A549 treated with AZD2906 at 1 μM for 4 hours (cell line): ENCODE data around the gene ACRBP. TPM values are rescaled to one million over a fixed set of nuclear protein-coding genes. Genes with fewer than 3 reads are reported as not detected.

ENCODE experiments used
- total RNA-seq: library from RNA; stranded (reverse); fragments of 200-300 nt; extraction: Qiagen RNA extraction; gene quantifications from 5 replicates; pipeline ENCODE4 v1.2.3, GENCODE V29; 2022

Gene ACRBP
- total RNA-seq: 0.13 to 0.28 TPM (median 0.17 TPM) in 3 of 5 replicates, not detected in the others

DNA sequence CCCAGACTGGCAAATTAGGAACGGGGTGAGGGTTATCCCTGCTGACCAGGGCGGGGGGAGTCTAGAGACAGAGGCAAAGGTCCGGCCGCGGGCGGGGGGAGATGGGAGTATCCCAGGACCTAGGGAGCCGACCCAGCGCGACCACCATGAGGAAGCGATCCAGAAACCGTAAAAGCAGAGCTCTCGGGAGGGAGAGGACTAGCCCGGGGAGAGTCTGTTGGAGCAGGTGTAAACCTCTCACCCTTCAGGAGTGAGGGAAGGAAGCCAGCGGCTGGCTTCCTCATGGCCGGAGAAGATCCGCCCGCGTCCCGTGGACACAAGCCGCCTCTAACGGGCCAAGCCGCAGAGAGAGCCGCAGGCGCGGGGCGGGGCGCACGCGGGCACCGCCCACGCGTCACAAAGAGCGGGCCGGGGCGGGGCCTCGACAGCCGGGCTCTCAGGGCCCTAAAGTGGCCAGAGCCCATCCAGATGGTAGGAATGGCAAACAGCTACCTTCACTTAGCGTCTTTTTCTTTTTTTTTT lies at the start of gene ACRBP:
TSS of gene ACRBP (minus strand) at position 350 of the 522 bp plus-strand sequence. CDS start at position 284, 66 bp downstream.

GRCh38 chr12:6688999-6689882 lies 42.0 kb upstream of the ACRBP start, which contains the start of gene ZNF384:
Gene ZNF384 (minus strand): TSS chr12:6689375. CDS start chr12:6679520, 9,855 bp downstream.

GRCh38 chr12:6662906-6663742 lies 15.9 kb upstream of the ACRBP start, which contains the start of gene ING4:
Gene ING4 (minus strand): TSS chr12:6663119. CDS start chr12:6663101, 18 bp downstream.

DNA sequence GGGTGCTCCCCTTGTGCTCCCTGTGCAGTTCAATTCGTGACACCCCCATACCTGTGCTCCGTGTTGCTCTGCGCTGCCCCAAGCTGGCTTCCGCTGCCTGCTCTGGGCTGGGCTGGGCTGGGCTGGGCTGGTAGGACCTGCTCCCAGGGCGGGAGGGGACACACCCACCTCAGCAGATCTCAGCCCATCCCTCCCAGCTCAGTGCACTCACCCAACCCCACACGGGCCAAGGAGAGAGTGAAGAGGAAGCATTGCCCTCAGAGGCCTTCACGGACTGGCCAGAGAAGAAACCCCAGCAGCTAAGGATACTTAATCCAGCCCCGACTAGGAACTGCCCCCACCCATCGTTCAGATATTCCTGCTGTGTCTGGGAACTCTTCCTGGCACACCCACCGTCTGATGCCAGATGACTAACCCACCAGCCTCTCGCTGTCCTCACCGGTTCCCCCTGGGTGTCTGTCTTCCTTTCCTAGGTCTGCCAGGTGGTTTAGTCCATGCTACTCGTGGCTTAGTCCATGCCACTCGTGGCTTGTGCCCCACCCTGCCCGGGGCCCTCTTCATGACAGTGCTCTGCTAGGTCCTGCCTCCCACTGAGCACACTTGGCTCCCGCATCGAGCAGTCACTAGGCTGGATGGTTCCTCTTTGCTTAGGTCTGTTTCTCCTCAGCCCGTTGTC lies 11.2 kb downstream of the ACRBP start, which contains the start of gene LPAR5:
TSS of gene LPAR5 (minus strand) at position 104 of the 676 bp plus-strand sequence. CDS start 14,711 bp downstream, outside the sequence.

Other genes starting within 250 kb of the ACRBP start
- gene CD27, start 202.5 kb downstream of the ACRBP start, total RNA-seq: not detected in 5 replicates
- 3.0 to 3.9 TPM (median 3.5 TPM) in 5 replicates for gene TAPBPL, start 195.4 kb downstream of the ACRBP start, total RNA-seq
- gene VAMP1, start 176.8 kb downstream of the ACRBP start, total RNA-seq: 8.9 to 13.2 TPM (median 10.2 TPM) in 5 replicates
- 268 to 320 TPM (median 299 TPM) in 5 replicates for gene MRPL51, start 154.2 kb downstream of the ACRBP start, total RNA-seq
- 51.0 to 69.8 TPM (median 57.7 TPM) in 5 replicates for gene NCAPD2, start 153.3 kb downstream of the ACRBP start, total RNA-seq
- 6,774 to 9,343 TPM (median 8,942 TPM) in 5 replicates for gene GAPDH, start 112.9 kb downstream of the ACRBP start, total RNA-seq
- 1.5 to 2.3 TPM (median 1.6 TPM) in 5 replicates for gene IFFO1, start 91.4 kb downstream of the ACRBP start, total RNA-seq
- gene NOP2, start 79.1 kb downstream of the ACRBP start, total RNA-seq: 86.7 to 99.6 TPM (median 96.7 TPM) in 5 replicates
- gene CHD4, start 40.1 kb downstream of the ACRBP start, total RNA-seq: 52.7 to 76.9 TPM (median 54.3 TPM) in 5 replicates
- gene LPAR5, start 11.5 kb downstream of the ACRBP start, total RNA-seq: 0.53 to 0.92 TPM (median 0.65 TPM) in 5 replicates
- 12.0 to 17.7 TPM (median 14.7 TPM) in 5 replicates for gene ING4, start 15.7 kb upstream of the ACRBP start, total RNA-seq
- gene ZNF384, start 41.9 kb upstream of the ACRBP start, total RNA-seq: 50.4 to 60.8 TPM (median 56.9 TPM) in 5 replicates
- gene PIANP, start 53.4 kb upstream of the ACRBP start, total RNA-seq: 0.75 to 1.00 TPM (median 0.92 TPM) in 5 replicates
- 50.2 to 55.9 TPM (median 55.2 TPM) in 5 replicates for gene COPS7A, start 76.6 kb upstream of the ACRBP start, total RNA-seq
- 268 to 304 TPM (median 292 TPM) in 5 replicates for gene MLF2, start 105.7 kb upstream of the ACRBP start, total RNA-seq
- 589 to 916 TPM (median 868 TPM) in 5 replicates for gene PTMS, start 118.9 kb upstream of the ACRBP start, total RNA-seq
- 0.83 to 1.6 TPM (median 1.4 TPM) in 5 replicates for gene LAG3, start 125.1 kb upstream of the ACRBP start, total RNA-seq
- 0.01 to 0.06 TPM in 2 of 5 replicates, not detected in the others for gene CD4, start 142.1 kb upstream of the ACRBP start, total RNA-seq
- 0.26 to 0.41 TPM (median 0.33 TPM) in 5 replicates for gene GPR162, start 174.4 kb upstream of the ACRBP start, total RNA-seq
- 22.2 to 28.3 TPM (median 26.4 TPM) in 5 replicates for gene P3H3, start 181.0 kb upstream of the ACRBP start, total RNA-seq
- 0.92 to 2.1 TPM (median 1.4 TPM) in 5 replicates for gene GNB3, start 193.5 kb upstream of the ACRBP start, total RNA-seq
- gene CDCA3, start 203.9 kb upstream of the ACRBP start, total RNA-seq: 72.8 to 80.0 TPM (median 76.6 TPM) in 5 replicates
- 71.9 to 93.6 TPM (median 77.7 TPM) in 5 replicates for gene USP5, start 204.7 kb upstream of the ACRBP start, total RNA-seq
- 1,494 to 1,665 TPM (median 1,624 TPM) in 5 replicates for gene TPI1, start 220.1 kb upstream of the ACRBP start, total RNA-seq
- 24.5 to 34.1 TPM (median 33.9 TPM) in 5 replicates for gene SPSB2, start 225.9 kb upstream of the ACRBP start, total RNA-seq